Endothelial cell (in vitro differentiated cells): ENCODE measurements around the gene ALDH1B1. TPM values are rescaled to one million over a fixed set of nuclear protein-coding genes. Genes with fewer than 3 reads are reported as not detected.

ENCODE experiments used
- DNase-seq: peaks from one replicate; pipeline ENCODE4 v3.0.0; 2021; ENCODE audit warnings: low spot score
- H3K27ac Mint-ChIP-seq: one replicate; pipeline ENCODE4 v1.8.0; 2021; ENCODE audit warnings: mixed read lengths, inconsistent platforms; ENCODE audit not compliant: unreplicated experiment
- H3K27me3 Mint-ChIP-seq: one replicate; pipeline ENCODE4 v1.8.0; 2021; ENCODE audit warnings: mild to moderate bottlenecking, moderate library complexity, mixed read lengths, inconsistent platforms; ENCODE audit not compliant: unreplicated experiment
- H3K36me3 Mint-ChIP-seq: one replicate; pipeline ENCODE4 v1.8.0; 2021; ENCODE audit warnings: mild to moderate bottlenecking, low read depth, mixed read lengths, inconsistent platforms; ENCODE audit not compliant: unreplicated experiment
- H3K4me1 Mint-ChIP-seq: one replicate; pipeline ENCODE4 v1.8.0; 2021; ENCODE audit warnings: mild to moderate bottlenecking, mixed read lengths, inconsistent platforms; ENCODE audit not compliant: unreplicated experiment
- H3K4me3 Mint-ChIP-seq: one replicate; pipeline ENCODE4 v1.8.0; 2021; ENCODE audit warnings: mild to moderate bottlenecking, mixed read lengths, inconsistent platforms; ENCODE audit not compliant: unreplicated experiment
- H3K9me3 Mint-ChIP-seq: one replicate; pipeline ENCODE4 v1.8.0; 2021; ENCODE audit warnings: mixed read lengths, inconsistent platforms; ENCODE audit not compliant: unreplicated experiment
- long read RNA-seq: library from polyadenylated mRNA; unstranded; transcript quantifications from one replicate; pipeline ENCODE4 v2.0.0, GENCODE V29; 2020; ENCODE audit not compliant: unreplicated experiment
- total RNA-seq: library from RNA; stranded (reverse); fragmentation: NEBNext Ultra II Directional; extraction: Animal tissue kit (Norgen Biotek cat#: 25700); gene quantifications from one replicate; pipeline ENCODE4 v1.2.1, GENCODE V29; 2021; ENCODE audit not compliant: unreplicated experiment
- TF ChIP-seq, protein P1 (sequence below): fragments of 200-600 bp; sonication (generic); IDR thresholded peaks from one replicate; pipeline ENCODE4 v1.5.0; 2021; ENCODE audit warnings: antibody characterized with exemption; ENCODE audit not compliant: unreplicated experiment

The ALDH1B1 gene
- 18.7 TPM for total RNA-seq
- long read RNA-seq, transcript ALDH1B1-201 (2 exons, 3,066 nt) = major isoform, 14 of 17 reads
- long read RNA-seq, partial matches to known transcripts = 2 of 17 reads
- long read RNA-seq, other reads (novel, unspliced or antisense) = 0 of 17 reads

DNA sequence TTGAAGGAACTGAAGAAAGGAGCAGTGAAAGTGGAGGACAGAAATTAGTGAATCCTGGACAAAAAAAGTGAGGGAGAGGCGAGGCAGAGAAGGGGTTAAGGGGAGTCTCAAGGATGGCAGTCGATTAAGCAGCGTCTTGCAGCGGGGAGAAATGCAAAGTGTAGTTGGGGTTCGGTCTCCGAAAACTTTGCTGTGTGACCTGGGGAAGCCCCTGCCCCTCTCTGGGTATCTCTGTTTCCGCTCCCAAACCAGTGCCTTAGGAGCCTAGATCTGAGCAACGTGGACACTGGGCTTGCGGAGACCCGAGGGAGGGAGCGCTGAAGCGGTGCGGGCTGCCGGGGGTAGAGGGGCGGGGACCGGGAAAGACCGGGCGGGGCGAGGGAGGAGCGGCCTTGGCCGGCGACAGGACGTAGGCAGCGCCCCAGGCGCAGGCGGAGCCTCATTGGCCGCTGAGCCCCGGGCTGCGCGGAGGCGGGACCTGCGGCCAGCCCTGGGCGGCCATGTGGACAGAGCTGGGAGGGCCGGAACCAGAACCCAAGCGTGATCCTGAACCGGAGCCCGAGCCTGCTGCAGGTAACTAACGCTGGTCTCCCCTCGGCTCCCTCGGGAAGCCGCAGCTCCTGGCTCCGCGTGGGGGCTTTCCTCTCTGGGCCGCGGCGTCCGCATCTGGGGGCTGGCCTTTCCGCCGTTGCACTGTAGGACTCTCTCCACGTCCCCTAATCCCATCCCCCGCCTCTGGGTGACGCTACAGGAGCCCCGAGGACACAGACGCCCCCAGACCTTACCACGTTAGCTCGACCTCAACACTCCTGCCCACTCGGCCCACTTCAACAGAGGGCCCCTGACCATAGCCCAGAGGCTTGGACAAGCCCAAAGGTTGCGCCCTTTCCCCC lies at the start of gene ALDH1B1:
ALDH1B1 (plus strand) TSS at position 468 of the 893 bp plus-strand sequence. CDS start 3,047 bp downstream, outside the sequence.
- TF ChIP-seq, protein P1, sequence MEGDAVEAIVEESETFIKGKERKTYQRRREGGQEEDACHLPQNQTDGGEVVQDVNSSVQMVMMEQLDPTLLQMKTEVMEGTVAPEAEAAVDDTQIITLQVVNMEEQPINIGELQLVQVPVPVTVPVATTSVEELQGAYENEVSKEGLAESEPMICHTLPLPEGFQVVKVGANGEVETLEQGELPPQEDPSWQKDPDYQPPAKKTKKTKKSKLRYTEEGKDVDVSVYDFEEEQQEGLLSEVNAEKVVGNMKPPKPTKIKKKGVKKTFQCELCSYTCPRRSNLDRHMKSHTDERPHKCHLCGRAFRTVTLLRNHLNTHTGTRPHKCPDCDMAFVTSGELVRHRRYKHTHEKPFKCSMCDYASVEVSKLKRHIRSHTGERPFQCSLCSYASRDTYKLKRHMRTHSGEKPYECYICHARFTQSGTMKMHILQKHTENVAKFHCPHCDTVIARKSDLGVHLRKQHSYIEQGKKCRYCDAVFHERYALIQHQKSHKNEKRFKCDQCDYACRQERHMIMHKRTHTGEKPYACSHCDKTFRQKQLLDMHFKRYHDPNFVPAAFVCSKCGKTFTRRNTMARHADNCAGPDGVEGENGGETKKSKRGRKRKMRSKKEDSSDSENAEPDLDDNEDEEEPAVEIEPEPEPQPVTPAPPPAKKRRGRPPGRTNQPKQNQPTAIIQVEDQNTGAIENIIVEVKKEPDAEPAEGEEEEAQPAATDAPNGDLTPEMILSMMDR = no peak
- peak; percentile 89 for DNase-seq
- Mint-ChIP-seq H3K36me3 (peaks cover 19% of the 10 kb centered on the region), H3K4me1 (peaks cover 12% of the 10 kb centered on the region), H3K9me3 (no peaks in the 10 kb centered on the region), H3K4me3 (peak within 1 kb of the TSS; percentile 97), H3K27me3 (peaks cover 3% of the 10 kb centered on the region), H3K27ac (peak within 1 kb of the TSS; percentile 90)

DNA sequence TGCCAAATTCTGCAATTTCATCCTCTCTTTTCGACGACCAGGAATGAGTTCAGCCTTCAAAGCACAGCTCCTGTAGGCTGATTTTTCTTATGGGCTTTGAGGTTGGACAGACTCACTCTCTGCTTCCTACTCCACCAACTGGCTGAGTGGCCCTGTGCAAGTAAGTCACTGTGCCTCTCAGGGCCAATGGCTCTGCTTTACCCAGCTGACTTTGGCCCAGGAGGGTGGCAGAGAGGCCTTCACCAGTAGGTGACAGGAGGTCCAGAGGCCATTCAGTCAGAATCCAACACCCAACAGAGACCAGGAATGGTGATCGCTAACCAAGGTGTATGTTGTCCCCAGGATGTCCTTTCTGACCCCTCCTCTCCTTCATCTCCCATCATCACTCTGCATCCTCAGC lies 49.5 kb upstream of the ALDH1B1 start:
- H3K27me3 Mint-ChIP-seq = peaks cover 9% of the 10 kb centered on the region
- no peak for DNase-seq
- H3K9me3 Mint-ChIP-seq = no peaks in the 10 kb centered on the region
- TF ChIP-seq, protein P1 = no peak
- H3K4me3 Mint-ChIP-seq = no peak overlapping the region
- H3K4me1 Mint-ChIP-seq = peaks cover 27% of the 10 kb centered on the region
- H3K36me3 Mint-ChIP-seq = peaks cover 6% of the 10 kb centered on the region
- H3K27ac Mint-ChIP-seq = no peak overlapping the region

DNA sequence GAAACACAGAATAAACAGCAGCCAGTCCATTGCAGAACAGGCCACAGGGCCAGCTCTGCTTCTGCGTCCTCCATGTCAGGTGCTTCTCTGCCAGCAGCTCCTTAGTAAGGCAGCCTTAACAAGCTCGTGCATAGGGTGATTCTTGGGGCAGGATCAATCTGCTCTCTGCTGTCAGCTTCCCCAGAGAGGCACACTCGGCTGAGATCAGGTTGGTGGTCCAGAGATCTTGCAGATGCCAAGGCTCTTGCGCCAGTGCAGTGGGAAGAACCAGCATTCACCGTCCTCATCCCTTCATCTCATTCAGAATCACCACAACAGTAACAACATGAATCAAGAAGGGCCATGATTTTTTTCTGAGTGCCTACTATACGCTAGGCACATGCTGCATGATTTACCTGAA lies 49.0 kb upstream of the ALDH1B1 start:
- DNase-seq = no peak
- Mint-ChIP-seq H3K4me3 (no peak overlapping the region), H3K27ac (no peak overlapping the region), H3K9me3 (no peaks in the 10 kb centered on the region), H3K4me1 (peaks cover 27% of the 10 kb centered on the region), H3K36me3 (peaks cover 6% of the 10 kb centered on the region), H3K27me3 (peaks cover 8% of the 10 kb centered on the region)
- TF ChIP-seq, protein P1 = no peak

DNA sequence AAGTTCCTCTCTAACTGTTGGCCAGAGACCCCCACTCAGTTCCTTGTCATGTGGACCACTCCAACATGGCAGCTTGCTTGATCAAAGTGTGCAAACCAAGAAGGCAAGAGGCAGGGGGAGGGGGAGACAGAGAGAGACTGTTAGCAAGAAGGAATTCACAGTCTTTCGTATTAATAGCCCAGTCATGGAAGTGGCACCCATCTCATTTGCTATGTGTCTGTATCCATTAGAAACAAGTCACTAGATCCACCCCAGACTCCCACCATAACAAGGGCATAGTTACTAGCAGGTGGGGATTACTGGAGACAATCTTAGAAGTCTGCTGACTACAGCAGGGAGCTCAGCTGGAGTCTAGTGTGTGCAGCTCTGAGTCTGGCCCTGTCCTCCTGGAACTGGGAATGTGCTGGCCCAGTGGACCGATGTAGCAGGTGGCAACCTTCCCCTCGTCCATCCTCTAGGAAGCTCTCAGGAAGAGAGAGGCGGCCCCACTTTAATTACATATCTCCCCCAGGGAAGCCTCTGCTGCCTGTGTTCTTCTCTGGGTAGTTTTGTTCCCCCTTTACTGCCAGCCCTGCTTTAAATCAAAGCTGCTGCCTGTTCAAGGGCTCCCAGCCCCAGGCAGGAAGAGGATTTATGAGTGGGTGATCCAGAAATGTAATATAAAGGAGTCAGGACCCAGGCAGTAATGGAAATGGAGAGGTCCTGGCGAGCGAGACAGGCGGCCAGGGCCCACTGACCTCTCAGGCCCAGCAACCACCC lies 47.8 kb upstream of the ALDH1B1 start:
- Mint-ChIP-seq H3K27ac (no peak overlapping the region), H3K9me3 (no peaks in the 10 kb centered on the region), H3K4me3 (no peak overlapping the region), H3K27me3 (peaks cover 8% of the 10 kb centered on the region), H3K36me3 (peaks cover 6% of the 10 kb centered on the region), H3K4me1 (peaks cover 27% of the 10 kb centered on the region)
- no peak for DNase-seq
- TF ChIP-seq, protein P1 = no peak
